Activated CD8-positive, alpha-beta memory T cell treated with anti-CD3 and anti-CD28 coated beads, Interleukin-2, amount 50 U/mL, for 1 hour (primary cell): ENCODE data around the gene UGDH.
"Not testable (repeated sequence)": the region's sequence is repeated elsewhere in the genome, so short reads cannot be mapped to it uniquely, and the experiment has no call there.

Experiments used
- DNase-seq: peaks from one replicate; pipeline ENCODE4 v3.0.0-alpha.2; 2020; ENCODE audit errors: extremely low read depth

UGDH gene

DNA sequence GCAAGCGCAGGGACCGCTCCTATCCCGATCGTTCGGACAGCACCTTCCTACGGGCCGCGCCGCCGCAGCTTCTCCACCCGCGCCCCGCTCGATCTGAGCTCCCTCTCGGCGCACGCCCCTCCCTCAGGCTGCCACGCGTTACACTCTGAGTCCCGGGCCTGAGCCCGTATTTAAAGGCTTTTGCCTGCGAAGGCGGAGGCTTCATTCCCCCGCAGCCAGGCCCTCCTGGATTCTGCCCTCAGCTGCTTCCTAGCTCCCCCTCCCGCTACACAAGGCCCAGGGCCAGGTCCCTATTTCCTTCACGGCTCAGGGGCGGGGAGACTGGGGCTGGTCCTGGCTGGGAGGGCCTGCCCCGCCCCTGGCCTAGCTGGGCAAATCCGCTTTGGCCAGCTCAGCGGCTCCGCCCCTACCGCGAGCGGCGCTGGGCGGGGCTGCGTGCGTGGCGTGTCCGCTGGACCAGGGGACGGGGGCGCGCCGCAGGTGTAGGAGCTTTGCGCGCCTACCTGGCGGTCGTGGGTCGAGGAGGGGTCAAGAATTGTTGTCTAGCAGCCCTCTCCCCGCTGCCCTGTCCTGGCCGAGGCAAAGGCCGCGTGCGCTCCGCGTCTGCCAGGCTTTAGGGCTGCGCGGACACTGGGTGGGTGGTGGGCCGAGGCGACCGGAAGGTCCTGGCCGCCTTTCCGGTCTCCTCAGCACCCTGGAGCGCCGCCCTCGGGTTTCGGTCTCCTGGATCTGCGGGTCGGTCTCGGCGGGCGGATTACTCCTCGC, at the start of gene UGDH:
Gene UGDH (minus strand): TSS at position 144 of the 765 bp plus-strand sequence. CDS start 5,927 bp downstream, outside the sequence.
- DNase-seq = peak; percentile 72

DNA sequence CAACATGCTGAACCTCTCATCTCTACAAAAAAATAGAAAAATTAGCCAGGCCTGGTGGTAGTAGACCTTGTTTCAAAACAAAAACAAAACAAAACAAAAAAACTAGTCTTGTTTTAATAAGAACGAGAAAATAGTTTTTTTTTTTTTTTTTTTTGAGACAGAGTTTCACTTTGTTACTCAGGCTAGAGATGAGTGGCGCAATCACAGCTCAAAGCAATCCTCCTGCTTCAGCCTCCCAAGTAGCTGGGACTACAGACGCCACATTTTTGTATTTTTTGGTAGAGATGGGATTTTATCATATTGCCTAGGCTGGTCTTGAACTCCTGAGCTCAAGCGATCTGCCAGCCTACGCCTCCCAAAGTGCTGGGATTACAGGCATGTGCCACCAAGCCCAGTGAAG, 47.7 kb upstream of the UGDH start:
- DNase-seq = no peak

DNA sequence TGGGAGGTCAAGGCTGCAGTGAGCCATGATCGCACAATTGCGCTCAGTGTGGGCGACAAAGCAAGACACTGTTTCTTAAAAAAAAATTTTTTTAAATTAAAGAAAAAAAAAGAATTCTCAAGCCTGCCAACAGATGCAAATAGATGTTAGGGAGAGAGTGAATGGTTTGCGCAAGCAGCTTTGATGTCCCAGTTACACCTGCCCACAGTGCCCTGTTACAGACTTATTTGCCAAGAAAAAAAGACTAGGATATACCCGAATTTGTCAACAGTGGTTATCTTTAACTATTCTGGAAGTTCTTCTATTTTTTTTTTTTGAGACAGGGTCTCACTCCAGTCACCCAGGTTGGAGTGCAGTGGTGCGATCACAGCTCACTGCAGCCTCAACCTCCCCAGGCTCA, 44.3 kb upstream of the UGDH start:
- DNase-seq = no peak

DNA sequence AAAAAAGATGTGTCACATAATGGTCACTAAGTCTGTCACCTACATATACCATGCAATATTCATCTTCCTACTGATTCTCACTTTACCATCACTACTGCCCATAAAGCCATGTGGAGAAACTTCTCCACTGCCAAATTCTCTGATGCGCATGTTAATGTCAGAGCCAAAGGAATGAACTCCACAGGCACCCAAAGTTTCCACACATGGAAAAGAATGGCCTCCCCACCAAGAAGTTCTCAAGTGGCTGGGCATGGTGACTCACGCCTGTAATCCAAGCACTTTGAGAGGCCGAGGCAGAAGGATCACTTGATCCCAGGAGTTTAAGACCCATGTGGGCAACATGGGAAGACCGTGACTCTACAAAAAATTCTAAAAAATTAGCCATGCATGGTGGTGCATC, 43.8 kb upstream of the UGDH start:
- no peak for DNase-seq

DNA sequence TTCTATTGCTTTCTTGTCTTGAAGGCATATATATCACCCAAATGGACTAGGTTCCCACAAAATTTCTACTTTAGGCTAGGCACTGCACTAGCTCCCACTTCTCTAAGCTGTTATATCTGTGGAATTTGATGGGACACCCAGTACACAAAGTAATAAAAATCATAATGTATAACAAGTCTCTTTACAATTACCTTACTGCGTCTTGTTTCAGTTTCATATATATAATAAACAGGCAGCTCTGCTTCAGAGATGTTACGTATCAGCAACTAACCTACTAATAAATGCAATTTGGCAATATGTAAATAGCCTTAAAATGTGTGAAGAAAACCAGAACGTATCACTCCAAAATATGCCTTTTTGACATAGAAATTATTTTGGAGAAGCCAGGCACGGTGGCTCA, 42.0 kb upstream of the UGDH start:
- no peak for DNase-seq

DNA sequence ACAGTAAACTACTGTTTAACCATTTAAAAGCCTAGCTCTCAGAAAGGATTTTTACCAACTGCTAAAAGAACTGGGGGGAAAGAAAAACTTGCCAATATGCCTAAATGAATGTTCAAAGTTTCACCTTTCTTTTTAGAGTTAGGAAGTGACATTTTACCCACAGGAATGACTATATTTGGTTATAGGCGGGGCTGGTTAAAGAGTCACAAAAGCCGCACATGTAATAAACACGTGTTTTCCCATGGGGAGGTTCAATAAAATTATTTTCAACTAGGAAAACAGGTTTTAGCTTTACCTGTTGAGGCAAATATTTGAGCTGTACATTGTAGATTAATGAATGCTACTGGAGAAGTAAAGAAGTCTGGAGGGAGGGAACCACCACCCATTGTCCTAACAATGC, 41.6 kb upstream of the UGDH start:
- no peak for DNase-seq

DNA sequence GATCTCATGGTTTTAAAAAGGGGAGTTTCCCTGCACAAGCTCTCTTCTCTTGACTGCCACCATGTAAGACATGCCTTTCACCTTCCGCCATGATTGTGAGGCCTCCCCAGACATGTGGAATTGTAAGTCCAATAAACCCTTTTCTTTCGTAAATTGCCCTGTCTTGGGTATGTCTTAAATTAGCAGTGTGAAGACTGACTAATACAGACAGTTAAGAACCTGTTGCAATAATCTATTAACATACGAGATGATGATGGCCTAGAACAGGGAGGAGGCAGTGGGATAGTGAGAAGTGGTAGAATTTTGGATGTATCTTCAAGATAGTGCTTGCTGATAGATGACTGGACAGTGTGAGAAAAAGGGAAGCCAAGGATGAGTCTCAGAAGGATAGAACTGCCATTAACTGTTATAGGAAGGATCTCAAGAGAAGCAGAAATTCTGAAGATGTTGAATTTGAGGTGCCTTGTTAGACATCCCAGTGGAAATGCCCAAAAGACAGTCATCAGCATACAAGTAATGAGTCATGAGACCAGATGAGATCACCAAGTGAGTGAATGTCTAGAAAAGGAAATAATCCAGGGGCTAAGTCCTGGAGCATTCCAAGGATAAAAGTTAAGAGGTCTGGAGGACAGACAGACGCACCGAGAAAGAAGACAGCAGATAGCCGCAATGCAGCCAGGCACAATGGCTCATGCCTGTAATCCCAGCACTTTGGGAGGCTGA, 38.8 kb upstream of the UGDH start:
- no peak for DNase-seq

DNA sequence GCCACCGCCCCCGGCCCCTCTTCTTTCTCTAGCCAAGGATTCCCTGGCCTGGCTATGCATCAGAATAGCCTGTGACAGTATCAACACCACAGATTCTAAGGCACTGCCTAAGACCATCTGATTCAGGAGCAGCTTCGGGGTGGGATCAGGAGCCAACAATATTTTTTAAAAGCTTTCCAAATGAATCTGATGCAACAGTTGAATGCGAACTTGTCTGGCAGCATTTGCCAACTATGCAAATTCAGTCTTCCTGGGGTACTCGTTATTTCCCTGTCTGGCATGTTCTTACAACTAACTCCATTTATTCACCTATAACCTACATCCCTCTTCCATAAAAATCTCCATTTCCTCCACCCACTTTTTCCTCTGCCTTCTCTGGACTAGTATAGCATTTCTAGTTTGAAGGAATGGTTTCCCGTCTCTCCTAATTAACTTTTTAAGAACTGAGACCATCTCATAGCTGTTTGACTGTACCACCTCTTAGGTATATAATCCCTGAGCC, 36.2 kb upstream of the UGDH start:
- DNase-seq = no peak

DNA sequence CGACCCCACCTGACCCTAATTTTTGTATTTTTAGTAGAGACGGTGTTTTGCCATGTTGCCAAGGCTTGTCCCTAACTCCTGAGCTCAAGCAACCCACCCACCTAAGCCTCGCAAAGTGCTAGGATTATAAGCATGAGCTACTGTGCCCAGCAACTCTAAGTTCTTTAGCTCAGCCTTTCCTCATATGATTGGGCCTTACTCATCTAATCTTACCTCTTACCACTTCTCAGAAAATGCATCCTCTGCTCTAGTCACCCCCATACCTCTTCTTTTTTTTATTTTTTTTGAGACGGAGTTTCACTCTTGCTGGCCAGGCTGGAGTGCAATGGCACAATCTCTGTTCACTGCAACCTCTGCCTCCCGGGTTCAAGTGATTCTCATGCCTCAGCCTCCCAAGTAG, 35.6 kb upstream of the UGDH start:
- no peak for DNase-seq

DNA sequence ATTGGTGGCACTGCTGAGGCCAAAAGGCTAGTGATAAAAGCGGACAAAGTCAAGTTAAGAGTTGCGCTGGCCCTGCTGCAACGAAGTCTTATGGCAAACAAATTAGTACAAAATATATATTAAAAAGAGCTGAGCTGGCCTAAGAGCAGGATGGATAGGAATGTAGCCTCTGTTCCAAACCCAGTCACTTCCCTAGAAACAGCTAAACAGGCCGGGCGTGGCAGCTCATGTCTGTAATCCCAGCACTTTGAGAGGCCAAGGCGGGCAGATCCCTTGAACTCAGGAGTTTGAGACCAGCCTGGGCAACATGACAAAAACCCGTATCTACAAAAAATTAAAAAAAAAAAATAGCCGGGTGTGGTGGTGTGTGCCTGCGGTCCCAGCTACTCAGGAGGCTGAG, 32.4 kb upstream of the UGDH start:
- DNase-seq = no peak

DNA sequence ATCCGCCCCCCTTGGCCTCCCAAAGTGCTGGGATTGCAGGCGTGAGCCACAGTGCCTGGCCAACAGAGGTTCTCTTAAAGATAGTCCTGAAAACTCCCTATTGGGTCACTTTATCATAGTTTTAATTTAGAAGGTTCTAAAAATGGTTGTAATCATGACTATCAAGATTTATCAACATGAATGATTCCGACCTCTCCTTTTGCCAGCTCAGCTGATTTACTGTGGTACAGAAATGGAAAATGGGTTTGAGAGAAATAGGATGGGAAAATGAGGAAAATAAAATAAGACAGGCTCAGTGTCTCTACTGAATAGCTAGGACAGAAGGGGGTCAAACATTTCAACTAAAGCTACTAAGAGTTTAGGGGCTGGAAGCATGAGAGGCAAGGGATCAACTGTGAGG, 28.2 kb upstream of the UGDH start:
- no peak for DNase-seq

DNA sequence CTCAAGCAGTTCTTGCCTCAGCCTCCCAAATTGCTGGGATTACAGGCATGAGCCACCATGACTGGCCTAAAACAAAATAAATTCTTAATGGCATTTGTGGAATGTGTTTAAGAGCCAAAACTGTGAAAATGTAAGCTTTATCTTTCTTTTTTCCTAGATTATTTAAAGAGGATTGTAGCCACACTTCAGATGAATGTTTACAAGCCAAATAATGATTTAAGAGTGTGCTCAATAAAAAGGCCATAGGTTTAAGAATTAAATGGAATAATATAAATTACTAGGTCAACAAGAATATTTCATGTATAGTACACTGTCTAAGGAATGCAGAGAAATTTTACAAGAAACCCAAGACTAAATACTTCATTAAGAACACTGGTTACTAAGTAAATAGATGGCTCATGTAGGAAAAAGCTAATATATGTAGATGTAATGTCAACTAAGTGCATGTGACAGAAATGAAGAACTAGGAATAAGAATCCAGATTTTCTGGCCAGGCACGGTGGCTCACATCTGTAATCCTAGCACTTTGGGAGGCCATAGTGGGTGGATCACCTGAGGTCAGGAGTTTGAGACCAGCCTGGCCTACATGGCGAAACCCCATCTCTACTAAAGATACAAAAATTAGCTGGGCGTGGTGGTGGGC, 21.3 kb upstream of the UGDH start:
- DNase-seq = no peak

DNA sequence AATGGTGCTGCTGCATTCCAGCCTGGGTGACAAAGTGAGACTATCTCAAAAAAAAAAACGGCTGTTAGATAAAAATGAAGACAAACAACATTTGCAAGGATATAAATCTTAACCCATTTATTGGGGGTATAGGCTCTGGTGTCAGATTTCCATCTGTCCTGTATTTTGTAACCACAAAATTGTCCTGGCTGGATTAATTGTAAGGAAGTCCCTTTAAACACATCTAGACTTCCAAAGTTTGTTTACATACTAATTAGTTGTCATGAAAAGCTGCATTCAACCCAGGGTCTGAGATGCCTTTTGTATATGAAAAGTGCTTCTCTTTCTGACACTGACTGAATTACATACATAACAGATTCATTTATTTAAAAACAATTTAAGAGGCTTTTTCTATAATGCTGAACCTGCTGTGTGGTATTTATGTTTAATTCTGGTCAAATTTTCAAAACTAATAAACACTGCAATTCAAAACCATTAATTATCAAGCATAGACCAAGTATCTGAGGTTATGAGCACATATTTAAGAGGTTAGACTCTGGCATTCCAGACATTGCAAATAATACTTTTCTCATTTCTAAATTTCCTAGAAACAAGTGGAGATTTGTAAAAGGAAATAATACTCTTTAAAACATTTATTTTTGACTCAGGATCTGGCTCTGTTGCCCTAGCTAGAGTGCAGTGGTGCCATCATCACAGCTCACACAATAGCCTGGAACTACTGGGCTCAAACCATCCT, 17.5 kb upstream of the UGDH start:
- no peak for DNase-seq

DNA sequence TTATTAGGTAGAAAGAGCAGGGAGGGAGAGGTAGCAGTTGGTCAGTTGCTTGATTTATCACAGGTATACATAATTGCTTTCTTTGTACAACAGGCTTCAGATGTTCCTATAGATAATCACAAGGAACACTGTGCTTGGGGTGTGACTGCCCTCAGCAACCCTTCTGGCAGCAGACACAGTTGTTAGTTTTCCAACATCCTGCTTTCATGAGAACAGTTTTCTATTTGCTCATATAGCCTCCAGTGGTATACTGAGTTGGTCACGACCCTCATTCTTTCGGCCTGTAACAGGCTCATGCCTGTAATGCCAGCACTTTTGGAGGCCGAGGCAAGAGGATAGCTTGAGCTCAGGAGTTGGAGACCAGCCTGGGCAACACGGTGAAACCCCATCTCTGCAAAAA, 16.8 kb upstream of the UGDH start:
- DNase-seq = not testable (repeated sequence)

DNA sequence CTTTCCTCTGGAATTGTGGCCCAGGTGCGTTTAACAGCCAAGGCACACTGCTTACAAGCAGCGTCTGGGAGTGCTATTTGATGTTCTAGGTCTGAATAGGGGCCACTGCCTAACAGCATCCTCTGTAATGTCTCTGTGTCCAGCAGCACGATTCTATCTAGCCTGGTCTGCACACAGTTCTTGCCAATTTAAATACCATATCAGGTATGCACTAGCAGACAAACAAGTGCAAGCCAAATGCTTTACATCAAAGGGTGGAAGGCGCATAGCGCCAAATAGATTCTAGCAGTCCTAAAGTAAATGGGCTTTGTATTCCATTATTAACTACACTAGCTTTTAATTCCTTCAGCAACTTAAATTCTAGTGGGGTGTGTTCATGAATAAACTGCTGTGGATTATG, 15.8 kb upstream of the UGDH start:
- DNase-seq = no peak

DNA sequence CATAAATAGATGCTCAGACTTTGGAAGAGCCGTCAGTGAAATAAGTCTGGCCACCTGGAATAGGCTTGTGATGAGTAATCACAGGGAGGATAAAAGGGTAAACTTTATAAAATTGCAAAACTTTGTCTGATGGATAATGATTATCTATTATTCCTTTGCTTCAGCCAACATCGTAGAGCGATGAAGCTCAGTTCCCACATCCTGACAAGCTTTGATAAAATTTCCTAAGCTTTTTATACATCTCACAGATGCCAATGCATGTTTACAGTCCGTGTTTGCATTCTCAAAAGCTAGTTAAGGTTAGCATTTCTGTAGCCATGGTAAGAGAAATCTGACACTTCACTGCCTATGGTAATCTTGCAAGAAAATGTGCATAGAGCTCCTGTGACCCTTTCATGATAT, 15.4 kb upstream of the UGDH start:
- no peak for DNase-seq

DNA sequence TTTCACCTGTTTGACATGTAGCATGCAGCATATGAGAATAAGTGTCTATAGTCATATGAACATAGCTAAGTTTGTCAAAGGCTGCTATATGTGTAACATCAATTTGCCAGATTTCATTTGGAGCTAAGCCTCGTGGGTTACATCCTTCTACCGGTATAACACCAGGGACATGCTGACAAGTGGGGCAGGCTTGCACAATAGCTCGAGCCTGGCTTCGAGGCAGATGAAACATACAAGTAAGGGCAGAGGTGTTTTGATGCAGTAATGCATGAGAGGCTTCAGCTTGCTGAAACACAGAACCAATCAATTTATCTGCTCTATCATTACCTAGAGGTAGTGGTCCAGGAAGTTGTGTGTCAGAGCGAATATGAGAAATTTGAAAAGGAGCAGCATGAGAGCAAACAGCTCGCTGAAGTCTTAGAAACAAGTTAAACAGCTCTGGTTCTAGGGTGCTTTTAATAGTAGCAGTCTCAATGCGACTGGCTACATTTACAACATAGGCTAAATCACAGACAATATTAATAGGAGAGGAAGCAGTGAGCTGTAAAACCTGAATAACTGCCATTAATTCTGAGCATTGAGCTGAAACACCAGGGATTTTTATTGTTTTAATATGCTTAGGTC, 14.9 kb upstream of the UGDH start:
- DNase-seq = no peak

DNA sequence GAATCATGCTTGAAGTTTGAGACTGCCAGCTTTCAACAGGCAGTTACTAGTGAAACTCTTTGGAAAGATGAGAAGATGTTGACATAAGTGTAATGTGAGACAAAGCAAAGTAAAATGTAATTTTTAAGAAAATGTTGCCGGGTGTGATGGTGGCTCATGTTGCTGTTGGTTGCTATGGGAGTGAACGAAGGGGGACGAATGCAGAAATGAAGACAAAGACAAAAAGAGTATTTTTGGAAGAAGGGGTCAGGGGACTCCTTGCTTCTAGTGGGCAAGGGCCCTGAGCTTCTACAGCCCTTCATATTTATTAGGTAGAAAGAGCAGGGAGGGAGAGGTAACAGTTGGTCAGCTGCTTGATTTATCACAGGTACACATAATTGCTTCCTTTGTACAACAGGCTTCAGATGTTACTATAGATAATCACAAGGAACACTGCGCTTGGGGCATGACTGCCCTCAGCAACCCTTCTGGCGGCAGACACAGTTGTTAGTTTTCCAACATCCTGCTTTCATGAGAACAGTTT, 11.9 kb upstream of the UGDH start:
- DNase-seq = no peak

DNA sequence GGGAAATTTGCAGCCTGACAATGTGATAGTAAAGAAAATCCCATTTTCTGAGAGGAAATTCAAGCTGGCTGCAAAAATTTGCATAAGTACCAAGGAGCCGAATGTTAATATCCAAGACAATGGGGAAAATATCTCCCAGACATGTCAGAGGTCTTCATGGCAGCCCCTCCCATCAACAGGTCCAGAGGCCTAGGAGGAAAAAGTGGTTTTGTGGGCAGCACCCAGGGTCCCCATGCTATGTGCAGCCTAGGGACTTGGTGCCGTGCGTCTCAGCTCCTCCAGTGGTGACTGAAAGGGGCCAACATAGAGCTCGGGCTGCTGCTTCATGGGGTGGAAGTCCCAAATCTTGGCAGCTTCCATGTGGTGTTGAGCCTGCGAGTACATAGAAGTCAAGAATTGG, 6.3 kb upstream of the UGDH start:
- DNase-seq = no peak

DNA sequence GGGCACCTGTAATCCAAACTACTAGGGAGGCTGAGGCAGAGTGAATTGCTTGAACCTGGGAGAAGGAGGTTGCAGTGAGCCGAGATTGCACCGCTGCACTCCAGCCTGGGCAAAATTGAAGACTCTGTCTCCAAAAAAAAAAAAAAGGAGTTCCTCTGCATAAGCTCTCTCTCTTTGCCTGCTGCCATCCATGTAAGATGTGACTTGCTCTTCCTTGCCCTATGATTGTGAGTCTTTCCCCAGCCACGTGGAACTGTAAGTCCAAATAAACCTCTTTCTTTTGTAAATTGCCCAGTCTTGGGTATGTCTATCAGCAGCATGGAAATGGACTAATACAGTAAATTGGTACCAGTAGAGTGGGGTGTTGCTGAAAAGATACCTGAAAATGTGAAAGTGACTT, 5.0 kb upstream of the UGDH start:
- not testable (repeated sequence) for DNase-seq

DNA sequence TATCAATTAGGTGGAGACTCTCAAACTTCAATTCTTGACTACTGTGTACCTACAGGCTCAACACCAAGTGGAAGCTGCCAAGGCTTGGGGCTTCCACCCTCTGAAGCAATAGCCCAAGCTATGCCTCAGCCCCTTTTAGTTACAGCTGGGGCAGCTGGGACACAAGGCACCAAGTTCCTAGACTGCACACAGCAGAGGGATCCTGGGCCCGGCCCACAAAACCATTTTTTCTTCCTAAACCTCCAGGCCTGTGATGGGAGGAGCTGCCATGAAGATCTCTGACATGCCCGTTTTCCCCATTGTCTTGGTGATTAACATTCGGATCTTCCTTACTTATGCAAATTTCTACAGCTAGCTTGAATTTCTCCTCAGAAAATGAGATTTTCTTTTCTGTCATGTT, 3.4 kb upstream of the UGDH start:
- no peak for DNase-seq
